NCI-H82 treated with DMSO at 0.1 percent for 48 hours (cell line): Measurements from ENCODE around the gene MYL3.

Experiments
- DNase-seq: peaks from one replicate; lab custom pipeline; 2025; ENCODE audit not compliant: unreplicated experiment; lab: John Stamatoyannopoulos, UW

MYL3 gene

DNA sequence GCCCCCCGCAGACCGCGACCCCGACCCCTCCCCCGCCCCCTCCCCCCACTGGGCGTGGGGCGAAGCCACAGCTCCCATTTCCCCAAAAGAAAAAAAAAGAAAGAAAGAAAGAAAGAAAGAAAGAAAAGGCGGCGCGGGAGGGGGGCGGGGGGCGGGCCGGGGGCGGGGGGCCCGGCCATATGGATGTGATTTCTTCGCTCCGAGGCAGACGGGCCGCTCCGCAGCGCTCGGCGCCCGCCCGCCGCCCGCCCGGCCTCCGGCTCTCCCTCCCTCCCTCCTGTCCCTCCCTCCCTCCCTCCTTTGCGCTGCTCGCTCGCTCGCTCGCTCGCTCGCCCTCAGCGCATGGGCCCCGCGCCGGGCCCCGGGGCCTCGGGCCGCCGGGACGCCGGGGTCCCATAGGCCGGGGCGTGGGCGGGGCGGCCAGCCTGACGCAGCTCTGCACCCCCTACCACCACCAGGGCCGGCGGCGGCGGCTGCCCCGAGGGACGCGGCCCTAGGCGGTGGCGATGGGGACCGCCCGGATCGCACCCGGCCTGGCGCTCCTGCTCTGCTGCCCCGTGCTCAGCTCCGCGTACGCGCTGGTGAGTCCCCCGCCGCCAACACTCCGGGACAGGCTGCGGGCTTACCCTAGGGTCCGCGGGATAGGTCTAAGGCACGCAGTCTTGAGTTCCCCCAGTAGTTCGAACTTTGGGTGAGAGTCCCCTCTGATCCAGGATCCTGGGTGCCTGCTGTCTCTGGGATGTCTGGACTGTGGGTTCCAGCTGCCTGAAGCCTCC is 20.0 kb upstream of the MYL3 start:
- no peak for DNase-seq

DNA sequence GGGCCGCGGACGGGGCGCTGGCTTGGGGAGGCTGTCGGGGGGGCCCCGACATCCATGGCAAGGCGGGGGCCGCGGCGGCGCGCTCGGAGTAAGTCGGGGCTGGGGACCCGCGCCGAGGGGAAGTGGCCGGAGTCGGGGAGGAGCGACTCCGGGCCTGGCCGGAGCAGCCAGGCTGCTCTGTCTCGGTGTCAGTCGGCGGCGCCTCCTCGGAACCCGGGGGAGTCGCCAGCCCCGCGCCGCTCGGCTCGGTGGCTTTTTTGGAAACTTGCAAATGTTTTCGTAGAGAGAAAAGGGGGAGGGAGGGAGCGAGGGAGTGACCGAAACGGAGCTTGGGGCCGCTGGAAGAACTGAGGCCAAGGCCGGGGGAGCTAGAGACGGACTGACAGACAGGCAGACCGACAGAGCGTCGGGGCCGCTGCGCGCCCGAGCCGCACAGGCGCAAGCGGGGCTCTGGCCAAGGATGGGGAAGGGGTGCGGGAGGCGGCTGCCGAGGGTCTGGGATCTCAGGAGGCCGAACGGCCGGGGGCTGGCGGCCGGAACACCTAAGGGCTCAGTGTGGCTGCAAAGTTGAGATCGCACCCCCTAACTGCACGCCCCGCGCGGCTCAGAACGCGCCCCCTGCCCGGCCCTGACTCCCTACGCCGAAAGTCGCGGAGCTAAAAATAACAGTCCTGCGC is 19.3 kb upstream of the MYL3 start:
- no peak for DNase-seq

DNA sequence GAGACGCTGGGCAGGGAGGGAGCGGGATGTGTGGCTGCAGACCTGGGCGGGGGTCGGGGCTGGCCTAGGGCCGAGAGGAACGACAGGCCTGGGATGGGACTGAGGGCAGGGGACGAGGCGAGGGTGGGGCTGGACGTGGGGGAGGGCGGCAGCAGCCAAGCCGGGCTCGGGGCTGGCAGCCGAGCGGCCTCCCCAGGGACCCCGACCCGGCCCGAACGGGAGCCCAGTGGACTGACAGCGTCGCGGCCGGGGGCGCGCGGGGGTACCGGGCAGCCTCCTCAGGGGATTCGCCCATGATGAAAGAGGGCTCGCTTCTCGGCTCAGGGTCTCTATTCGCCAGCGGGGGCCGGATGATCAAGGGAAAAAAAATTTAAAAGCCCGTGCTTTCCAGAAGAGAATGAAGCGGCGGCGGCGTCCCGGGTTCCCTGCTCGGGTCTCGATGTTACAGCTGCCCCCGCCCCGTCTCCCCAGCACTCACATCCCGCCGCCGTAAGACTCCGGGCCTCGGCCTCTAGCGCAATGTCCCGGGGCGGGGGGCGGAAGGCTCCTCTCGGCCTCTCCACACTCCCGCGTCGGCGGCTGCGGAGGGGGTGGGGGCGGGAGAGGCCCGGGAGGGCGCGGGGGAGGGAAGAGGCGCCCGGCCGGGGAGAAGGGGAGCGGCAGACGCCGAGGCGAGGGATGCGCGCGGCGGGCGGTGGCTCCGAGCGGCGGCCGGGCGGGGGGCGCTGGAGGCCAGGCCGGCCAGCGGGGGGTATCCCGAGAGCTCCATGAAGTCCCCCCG is 18.5 kb upstream of the MYL3 start:
- no peak for DNase-seq

DNA sequence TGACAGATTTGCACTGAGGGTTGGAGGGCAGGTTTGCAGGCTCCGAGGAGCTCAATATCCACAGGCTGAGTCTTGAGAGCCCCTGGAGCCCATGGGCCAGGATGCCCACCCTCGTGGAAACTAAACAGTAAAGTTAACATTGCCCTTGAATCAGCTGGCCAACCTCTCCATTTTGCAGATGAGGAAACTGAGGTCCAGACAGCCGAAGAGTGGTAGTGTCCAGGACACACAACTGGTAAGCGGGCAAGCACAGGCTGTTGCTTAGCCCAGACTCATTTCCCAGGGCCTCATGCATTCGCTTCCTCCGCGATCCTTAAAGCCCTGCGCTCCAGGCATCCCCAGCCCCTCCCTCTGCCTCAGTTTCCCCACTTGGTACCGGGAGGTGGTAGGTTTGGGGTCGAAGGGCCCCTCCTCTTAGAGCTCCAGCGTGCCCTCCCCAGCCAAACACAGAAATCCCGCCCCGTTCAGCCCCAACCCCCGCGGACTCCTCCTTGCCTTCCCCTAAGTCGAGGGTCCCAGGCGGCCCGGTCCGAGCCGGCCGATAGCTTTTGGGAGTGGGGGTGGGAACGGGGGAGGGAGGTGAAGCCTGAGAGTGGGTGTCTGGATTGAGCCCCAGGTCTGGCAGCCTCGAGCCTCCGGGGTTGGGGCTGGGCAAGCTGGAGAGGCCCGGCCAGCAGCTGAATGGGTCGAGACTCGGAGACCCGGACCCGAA is 17.8 kb upstream of the MYL3 start:
- no peak for DNase-seq

DNA sequence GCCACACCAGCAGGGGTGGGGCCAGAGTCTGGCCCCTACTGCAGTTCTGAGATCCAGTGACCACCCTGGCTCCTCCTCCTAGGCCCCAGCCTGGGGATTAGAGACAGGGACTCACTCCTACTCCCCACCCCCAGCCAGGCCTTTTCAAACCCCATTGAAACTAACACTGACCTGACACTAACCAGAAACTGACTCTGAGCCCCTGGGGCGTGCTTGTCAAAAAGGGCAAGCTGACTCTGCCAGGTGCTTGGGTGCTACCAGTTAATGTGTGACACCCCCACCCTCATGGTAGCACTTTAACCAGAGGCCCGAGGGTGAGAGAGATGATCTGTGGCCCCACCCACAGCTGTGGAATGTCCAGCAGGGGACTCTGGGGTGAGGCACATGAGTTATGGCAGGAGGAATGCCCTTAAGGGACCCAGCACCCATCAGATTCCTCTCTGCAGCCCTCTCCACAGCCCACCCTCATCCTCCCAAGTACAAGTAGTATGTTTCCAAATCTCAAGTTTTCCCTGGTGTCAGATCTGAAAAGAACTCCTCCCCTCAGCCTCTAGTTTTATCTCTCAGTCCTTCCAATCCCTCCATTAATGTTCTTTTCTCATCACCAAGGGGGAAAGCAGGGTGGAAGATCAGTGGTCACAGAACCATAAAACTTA is 15.7 kb upstream of the MYL3 start:
- no peak for DNase-seq

DNA sequence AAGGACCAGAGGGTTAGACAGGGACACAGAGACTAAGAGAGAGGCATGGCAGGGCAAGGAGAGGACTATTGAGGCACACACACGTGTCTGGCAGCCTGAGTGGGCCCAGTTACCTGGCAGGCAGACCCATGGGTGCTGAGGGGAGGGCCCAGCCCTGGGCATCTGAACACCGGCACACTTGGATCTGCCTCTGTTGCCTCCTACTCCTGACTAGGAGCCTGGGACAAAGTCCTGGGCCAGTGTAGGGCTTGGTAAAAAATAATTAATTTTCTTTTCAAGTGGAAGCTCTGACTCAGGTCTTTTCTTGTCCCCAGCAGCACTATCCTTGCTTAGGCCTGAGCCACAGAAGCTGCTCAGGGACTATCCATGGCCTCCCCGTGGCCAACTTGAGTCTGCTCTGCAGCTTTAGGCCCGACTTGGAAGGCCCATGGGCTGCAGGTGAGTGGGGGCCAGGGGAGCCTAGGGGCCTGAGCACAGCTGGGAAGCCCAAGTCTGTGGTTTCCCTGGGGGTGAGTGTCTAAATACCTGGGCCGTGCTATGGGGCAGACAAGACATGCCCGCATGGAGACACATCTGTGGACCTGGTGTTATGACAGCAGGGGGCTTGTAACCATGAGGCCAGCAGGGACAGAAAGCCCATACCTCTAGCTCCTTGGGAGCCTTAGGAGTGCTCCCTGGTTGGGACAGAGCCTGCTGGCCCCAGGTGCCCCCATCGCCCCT is 14.3 kb upstream of the MYL3 start, which contains the start of gene PTH1R:
Gene PTH1R, plus strand, starts transcription at position 316 of the 720 bp plus-strand sequence. CDS start 5,839 bp downstream, outside the sequence.
- DNase-seq, result no peak

DNA sequence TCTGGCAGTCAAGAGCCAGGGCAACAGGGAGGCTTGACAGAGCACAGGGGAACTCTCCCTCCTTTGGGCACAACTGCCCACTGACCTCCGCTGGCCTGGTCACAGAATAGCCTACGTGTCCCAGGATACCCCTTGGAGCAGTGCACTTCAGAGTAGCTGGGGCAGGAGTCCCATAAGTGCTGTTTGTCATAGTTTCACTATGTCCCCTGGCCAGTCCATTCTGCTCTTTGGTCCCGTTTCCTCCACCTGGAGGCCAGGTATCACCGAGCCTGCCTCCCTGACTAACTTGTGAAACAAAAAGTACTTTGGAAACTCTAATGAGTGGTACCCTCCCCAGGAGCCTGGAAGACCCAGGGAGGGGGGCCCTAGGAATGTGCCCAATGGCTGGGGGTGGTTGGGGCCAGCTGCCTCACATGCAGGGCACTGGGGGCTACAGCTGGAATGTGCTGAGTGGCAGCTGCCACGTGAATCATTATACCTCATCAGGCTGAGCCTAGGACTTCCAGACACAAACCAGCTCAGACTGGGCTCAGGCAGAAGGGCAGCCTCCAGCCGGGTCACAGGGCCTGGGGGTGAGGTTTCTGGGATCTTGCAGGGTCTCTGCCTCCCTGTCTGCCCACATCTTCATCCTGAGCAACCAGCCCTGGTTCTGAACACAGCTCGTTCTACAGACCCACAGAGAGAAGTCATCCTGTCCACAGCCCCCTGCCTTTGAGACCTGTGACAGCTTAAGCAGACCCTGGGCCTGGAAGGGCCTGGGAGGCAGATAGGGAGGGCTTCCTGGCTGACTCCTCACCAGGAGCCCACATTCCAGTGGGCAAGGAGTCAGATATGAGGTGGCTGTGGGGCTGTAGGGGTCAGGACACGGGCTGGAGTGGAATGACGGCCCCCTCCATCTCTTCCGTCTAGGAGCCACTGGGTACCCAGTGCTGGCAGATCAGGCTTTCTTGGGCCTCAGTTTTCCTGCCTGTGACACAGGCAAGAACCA is 13.4 kb upstream of the MYL3 start:
- no peak for DNase-seq

DNA sequence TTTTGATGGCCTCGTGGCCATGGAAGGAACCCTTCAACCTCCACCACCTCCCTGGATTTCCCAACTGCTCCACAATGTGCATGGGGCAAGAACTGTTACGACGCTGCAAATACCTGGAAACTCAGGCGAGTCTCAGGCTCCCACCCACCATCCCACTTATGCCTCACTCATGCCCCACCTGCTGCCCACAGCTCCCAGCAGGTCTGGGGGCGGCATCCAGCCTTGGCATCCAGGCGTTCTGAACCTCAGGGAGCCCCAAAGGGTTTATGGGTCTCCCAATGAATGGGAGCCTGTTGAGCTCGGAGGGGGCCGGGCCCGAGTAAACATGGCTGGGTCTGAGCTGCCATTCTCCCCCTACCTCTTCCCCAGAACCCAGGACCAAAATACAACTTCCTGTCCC is 12.3 kb upstream of the MYL3 start:
- no peak for DNase-seq

DNA sequence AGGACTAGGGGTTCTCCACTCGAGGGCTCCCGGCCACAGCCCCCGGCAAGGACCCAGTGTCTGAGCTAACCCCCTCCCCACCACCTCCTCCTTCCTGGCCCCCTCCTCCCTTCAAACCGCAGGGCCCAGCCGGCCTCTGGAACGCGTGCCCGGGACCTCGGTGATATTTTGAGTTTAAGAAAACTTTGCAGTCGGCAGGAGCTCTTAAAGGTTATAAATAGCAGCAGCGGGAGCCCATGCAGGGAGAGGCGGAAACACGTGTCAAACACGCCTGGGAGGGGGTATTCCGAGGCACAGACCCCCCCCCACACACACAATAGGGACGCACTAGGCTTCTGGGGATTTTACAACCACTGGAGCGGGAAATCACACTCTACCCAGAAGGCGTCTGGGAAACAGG is 11.2 kb upstream of the MYL3 start:
- no peak for DNase-seq

DNA sequence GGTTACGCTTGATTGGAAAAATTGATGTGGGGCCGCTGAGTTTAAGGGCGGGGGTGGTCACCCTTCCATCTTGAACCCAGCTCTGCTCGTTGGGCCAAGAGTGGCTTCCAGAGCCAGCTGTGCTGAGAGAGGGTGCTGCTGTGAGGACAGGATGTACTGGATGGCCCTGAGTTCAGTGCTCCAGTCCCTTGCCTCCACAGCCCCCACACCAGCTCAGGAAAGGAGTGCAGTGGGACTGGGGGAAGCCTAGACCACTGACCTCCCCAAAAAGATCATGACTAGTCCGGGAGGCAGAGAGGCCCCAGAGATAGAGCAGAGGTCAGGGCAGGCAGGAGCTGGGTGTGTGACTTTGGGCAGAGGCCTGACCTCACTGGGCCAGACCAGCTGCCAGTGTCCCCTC is 10.3 kb upstream of the MYL3 start:
- no peak for DNase-seq

DNA sequence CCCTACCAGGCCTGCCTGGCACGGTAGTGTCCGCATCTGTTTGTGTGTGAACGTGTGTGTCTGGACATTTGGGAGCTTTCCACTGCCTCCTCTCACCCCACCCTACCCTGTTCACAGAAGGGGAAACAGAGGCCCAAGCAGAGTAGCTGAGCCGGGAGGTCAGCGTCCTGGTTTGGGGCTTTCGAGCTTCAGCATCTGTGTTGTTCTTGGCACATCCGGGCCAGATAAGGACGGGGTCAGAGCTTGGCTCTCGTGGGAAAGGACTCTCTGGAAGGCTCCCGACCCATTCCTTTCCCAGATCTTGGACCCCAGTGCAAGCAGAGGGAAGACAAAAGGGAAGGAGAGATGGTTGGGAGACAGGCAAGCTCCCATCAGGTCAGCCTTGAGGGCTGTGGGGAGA is 8.0 kb upstream of the MYL3 start:
- DNase-seq, result no peak

DNA sequence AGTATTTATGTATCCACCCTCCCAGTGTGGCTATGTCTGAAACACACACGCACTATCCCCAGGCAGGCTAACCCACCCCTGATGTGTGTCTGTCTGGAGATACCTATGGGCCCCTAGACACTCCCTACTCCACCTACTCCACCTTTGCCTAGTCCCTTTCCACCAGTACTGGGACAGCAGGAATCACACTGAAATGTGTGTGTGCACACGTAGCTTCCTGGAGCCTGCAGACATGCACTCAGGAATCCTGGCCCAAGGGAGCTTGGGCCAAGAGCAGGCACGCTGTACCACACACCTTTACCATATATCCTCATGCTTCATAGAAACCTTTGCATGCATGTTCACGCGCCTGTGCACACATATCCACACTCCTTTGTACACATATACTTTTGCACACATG is 7.4 kb upstream of the MYL3 start:
- DNase-seq, result no peak

DNA sequence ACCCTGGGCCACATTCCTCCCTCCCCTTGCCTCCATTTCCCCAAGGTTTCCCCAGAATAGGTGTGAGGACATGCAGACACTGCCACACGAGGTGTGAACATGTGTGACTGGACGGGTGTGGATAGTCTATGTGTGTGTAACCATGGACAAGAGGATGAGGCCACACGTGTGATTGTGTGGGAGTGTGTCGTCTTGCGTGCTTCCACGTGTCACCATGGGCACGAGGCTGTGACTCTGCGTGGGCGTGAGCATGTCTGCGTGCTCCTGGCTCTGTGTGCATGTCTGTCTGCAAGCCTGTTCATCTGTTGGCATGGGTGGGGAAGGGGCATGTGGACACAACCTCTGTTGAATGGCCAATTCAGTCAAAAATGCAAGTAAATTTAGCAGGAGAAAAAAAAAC is 6.2 kb upstream of the MYL3 start:
- no peak for DNase-seq

DNA sequence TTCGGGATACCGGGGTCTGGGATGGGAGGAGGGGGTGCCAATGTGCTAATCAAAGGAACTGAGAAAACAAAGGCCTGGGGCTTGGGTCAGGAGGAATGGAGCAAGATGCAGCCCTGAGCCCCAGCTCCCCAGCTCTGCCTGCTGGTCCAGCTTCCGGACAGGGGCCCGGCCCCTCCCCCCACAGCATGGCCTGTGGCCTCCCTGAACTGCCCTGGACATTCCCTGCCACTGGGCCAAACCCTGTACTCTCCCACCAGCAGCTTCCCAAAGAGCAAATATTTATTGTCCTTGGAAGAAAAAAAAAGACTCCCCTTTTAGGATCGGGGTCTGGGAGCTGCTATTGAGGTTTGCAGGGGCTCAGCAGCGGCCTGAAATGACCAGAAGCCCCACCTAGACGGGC is 5.7 kb upstream of the MYL3 start:
- no peak for DNase-seq

DNA sequence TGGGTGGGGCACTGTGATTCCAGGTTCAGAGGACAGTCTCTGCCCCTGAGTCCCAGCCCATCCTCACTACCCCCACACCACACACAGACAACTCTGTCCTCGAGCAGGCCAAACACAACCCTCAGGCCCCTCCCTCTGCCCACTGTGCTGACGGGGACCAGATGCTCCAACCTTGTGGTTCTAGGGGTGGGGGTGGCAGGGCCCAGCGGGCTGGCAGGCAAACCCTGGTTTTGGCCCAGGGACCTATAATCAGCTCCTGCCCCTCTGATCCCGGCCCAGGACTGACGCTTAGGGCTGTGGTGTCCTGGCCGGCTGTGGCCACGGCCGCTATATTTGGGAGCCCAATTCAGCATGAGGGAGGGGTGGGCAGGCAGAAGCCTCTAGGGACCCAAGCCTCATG is 5.0 kb upstream of the MYL3 start:
- no peak for DNase-seq

DNA sequence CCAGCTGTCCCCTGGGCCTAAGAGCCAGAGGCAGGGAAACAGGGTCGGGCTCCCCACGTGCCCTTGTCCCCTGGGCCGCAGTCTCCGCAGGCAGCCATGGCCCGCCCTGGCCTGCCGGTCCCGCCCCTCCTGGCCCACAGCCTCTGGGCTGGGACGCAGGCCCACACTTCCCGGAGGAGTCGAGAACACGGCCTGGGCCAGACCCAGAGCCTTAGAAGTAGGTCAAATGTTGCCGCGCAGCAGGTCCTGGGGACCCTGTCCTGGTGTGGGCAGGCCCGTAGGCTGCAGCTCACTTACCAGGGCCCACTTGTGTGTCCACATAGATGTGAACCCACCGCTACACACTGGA is 4.3 kb upstream of the MYL3 start:
- no peak for DNase-seq

DNA sequence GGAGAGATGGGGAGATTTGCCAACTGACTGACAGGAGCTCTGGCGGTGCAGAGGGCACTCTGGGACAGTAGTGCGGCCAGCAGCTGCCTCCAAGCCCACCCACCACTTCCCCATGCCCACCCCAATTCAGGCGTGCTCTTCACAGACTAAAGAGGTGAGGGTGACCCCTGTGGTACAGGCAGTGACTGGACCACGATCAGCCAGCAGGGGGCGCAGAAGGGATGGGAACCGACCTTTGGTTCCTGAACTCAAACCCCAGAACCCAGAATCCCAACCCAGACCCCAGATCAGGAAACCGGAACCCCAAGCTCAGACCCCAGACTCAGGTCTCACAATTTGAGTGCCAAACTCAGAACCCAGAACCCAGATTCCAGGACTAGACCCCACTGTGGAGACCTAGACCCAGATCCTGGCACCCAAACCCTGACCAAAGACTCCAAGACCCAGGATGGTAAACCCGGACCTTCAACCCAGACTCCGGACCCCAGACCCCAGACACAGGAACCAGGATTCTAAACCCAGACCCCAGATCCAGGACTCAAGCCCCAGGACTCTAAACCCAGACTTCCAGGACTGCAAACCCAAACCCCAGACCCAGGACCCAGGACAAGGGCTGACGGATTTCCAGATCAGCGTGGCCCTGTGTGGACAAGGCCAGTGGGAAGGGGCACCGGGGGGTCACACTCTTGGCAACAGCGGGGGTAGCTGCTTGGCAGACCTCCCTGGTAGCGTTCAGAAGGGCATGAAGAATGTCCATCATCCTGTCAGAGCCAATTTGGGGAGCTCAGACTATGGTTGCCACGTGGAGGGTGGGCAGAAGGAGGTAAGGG is 3.7 kb upstream of the MYL3 start:
- DNase-seq, result no peak

DNA sequence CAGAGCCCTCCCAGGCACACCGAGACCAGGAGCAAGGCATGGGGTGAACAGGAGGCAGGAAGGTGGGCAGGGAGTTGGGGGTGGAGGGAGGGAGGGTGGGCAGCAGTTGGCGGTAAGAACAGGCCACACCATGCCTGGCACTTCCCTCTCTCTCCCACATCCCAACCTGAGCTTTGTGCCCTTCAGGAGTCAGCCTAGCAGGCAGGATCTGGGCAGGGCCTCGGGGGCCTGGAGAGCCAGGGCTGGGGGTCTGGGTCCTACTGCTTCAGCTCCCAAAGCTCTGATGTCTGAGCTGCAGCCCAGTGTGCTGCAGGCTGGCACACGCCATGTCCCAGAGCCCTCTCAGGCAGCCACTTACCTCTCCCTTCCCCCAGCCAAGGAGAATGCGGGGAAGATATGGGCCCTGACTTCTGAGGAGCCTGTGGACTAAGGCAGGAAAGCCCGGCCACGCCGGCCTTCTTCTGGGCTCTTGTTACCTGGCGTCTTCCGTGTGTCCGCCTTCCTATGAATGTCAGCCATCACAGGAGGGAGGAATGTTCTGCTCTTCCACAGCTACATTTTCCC is 2.9 kb upstream of the MYL3 start:
- DNase-seq, result no peak
